KMS-11 (cell line): Measurements from ENCODE around the gene TAGLN2.

Source experiments
- H2AFZ ChIP-seq: fragments of 200-600 bp; sonication (generic); 2 replicates; pipeline ENCODE4 v1.6.1; 2016; ENCODE audit warnings: antibody characterized with exemption, mixed run types, low read depth
- H3K27ac ChIP-seq: fragments of 200-600 bp; sonication (generic); 2 replicates; pipeline ENCODE4 v1.6.1; 2016; ENCODE audit warnings: mild to moderate bottlenecking, mixed run types
- H3K27me3 ChIP-seq: fragments of 200-600 bp; sonication (generic); 2 replicates; pipeline ENCODE4 v1.6.1; 2017; ENCODE audit warnings: mild to moderate bottlenecking, low read depth, mixed run types, moderate library complexity; ENCODE audit not compliant: insufficient read depth
- H3K36me3 ChIP-seq: fragments of 200-600 bp; sonication (generic); 2 replicates; pipeline ENCODE4 v1.6.1; 2017; ENCODE audit warnings: mild to moderate bottlenecking, mixed run types; ENCODE audit not compliant: insufficient read depth
- H3K4me1 ChIP-seq: fragments of 200-600 bp; sonication (generic); 2 replicates; pipeline ENCODE4 v1.6.1; 2016; ENCODE audit warnings: mild to moderate bottlenecking, low read depth, mixed run types; ENCODE audit not compliant: poor library complexity, severe bottlenecking
- H3K4me2 ChIP-seq: fragments of 200-600 bp; sonication (generic); 2 replicates; pipeline ENCODE4 v1.7.0; 2016; ENCODE audit warnings: mild to moderate bottlenecking, mixed run types
- H3K4me3 ChIP-seq: fragments of 200-600 bp; sonication (generic); IDR thresholded peaks from 2 replicates; pipeline ENCODE4 v1.6.1; 2017; ENCODE audit warnings: low read depth, low read length, mixed read lengths; ENCODE audit not compliant: insufficient read depth
- H3K79me2 ChIP-seq: fragments of 200-600 bp; sonication (generic); 2 replicates; pipeline ENCODE4 v1.6.1; 2016; ENCODE audit warnings: low read depth, mixed run types; ENCODE audit not compliant: insufficient read depth
- H3K9ac ChIP-seq: fragments of 200-600 bp; sonication (generic); 2 replicates; pipeline ENCODE4 v1.6.1; 2016; ENCODE audit warnings: mild to moderate bottlenecking, mixed run types
- H4K20me1 ChIP-seq: fragments of 200-600 bp; sonication (generic); 2 replicates; pipeline ENCODE4 v1.6.1; 2016; ENCODE audit warnings: mild to moderate bottlenecking, mixed run types; ENCODE audit not compliant: insufficient read depth
- CTCF ChIP-seq: fragments of 200-600 bp; sonication (generic); conservative IDR thresholded peaks from 2 replicates; pipeline ENCODE4 v1.6.1; 2017; ENCODE audit warnings: low read depth, mild to moderate bottlenecking, antibody characterized with exemption, low read length, moderate library complexity, mixed read lengths

The TAGLN2 gene

GRCh38 chr1:159927211-159927848 lies 2.0 kb upstream of the TAGLN2 start:
- Histone ChIP-seq H3K27ac (no peak overlapping the region), H3K9ac (no peak overlapping the region), H4K20me1 (peaks cover 17% of the 10 kb centered on the region), H3K4me3 (no peak overlapping the region), H3K4me1 (peaks cover 24% of the 10 kb centered on the region), H3K79me2 (peaks cover 31% of the 10 kb centered on the region), H3K4me2 (no peak overlapping the region), H2AFZ (no peak overlapping the region), H3K36me3 (no peaks in the 10 kb centered on the region; the same call in 1 of the 2 replicates), H3K27me3 (no peaks in the 10 kb centered on the region)
- TF ChIP-seq CTCF, result no peak

DNA sequence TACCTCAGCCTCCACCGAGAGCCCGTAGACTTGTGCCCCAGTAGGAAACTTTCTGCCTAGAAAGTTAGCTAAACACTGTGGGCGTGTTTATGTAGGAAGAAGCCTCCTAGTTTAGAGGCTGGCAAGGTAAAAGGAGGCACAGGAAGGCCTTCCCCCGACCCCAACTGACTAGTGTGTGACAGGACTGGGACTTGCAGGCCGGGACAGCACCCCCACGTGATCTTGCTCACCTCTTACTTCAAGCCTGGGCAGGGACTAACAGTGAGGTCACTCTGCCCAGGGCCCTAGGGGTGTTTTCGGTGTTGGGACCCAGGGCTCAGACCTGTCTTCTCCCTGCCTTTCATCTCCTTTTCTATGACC lies 392 bp upstream of the TAGLN2 start:
- H3K36me3 ChIP-seq, result peaks cover 2% of the 10 kb centered on the region; the same call in 1 of the 2 replicates
- peaks cover 47% of the 10 kb centered on the region for H3K79me2 ChIP-seq
- H2AFZ ChIP-seq, result peak overlapping the region; percentile 71
- peak overlapping the region; percentile 98 for H3K9ac ChIP-seq
- no peak for TF ChIP-seq CTCF
- peaks cover 41% of the 10 kb centered on the region for H3K4me1 ChIP-seq
- H3K4me3 ChIP-seq, result peak overlapping the region; percentile 90
- peak overlapping the region; percentile 78; the same call in 1 of the 2 replicates for H3K27ac ChIP-seq
- peak overlapping the region; percentile 92 for H3K4me2 ChIP-seq
- H4K20me1 ChIP-seq, result peaks cover 33% of the 10 kb centered on the region
- H3K27me3 ChIP-seq, result no peaks in the 10 kb centered on the region

DNA sequence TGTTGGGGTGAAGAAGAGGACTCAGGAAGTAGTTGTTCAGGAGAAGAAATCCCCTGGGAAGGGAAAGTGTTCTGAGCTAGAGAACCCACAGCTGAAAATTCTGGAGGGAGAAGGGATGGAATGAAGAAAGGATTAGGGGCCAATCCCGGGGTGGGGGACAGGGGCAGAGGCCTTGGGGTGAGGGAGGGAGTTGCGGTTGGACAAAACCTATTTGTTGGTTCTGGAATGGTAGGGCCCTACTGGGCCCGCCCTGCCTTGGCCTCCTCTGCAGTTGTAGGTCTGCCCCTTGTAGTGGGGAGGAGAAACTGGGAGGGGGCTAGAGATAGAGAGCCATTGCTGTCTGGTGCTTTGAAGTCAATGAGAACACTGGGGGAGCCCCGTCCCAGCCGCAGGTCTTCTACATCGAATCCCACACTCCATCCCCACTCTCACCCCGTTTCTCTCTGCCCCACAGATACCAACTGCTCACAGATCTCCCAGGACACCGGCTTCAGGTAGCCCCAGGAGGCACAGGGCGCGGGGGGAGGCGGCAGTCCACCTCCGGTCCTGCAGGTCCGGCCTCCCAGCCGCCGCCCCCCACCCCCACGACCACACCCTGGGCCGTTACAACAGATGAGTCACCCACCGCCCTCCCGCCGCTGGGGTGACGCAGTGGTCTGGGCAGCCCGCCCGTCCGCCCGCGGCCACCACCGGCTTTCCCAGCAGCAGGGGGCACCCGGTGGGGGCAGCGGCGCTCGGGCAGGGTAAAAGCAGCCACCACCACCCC lies 1.1 kb downstream of the TAGLN2 start:
- peak overlapping the region; percentile 71 for H2AFZ ChIP-seq
- H3K9ac ChIP-seq, result peak overlapping the region; percentile 98
- H3K27me3 ChIP-seq, result no peaks in the 10 kb centered on the region
- no peak for TF ChIP-seq CTCF
- peak overlapping the region; percentile 92 for H3K4me2 ChIP-seq
- H3K79me2 ChIP-seq, result peaks cover 62% of the 10 kb centered on the region
- peak overlapping the region; percentile 90 for H3K4me3 ChIP-seq
- peaks cover 56% of the 10 kb centered on the region for H3K4me1 ChIP-seq
- H3K27ac ChIP-seq, result peak overlapping the region; percentile 78
- H3K36me3 ChIP-seq, result peaks cover 15% of the 10 kb centered on the region; the same call in 1 of the 2 replicates
- H4K20me1 ChIP-seq, result peaks cover 47% of the 10 kb centered on the region

GRCh38 chr1:159923203-159924024 lies 1.9 kb downstream of the TAGLN2 start:
- peak overlapping the region; percentile 90 for H3K4me3 ChIP-seq
- peaks cover 21% of the 10 kb centered on the region; the same call in 1 of the 2 replicates for H3K36me3 ChIP-seq
- H3K4me2 ChIP-seq, result peak overlapping the region; percentile 92
- peaks cover 53% of the 10 kb centered on the region for H4K20me1 ChIP-seq
- peaks cover 66% of the 10 kb centered on the region for H3K79me2 ChIP-seq
- no peak overlapping the region for H2AFZ ChIP-seq
- H3K27ac ChIP-seq, result peak overlapping the region; percentile 78
- no peaks in the 10 kb centered on the region for H3K27me3 ChIP-seq
- peaks cover 63% of the 10 kb centered on the region for H3K4me1 ChIP-seq
- TF ChIP-seq CTCF, result no peak
- H3K9ac ChIP-seq, result peak overlapping the region; percentile 98
